Panc1 (cell line): ENCODE results near the gene GRK3. TPM values are rescaled to one million over a fixed set of nuclear protein-coding genes. Genes with fewer than 3 reads are reported as not detected.

Experiments
- ATAC-seq: fragments of 200-7000 bp; cut with Tn5 transposase; 2 replicates; pipeline ENCODE4 v1.9.1; 2020; ENCODE audit warnings: mild to moderate bottlenecking, moderate library complexity
- BruUV-seq: library from RNA; stranded (reverse); fragments of 400-500 nt; replicated peaks from 2 replicates; lab custom pipeline; 2021; lab: Mats Ljungman, UMichigan
- CTCF ChIA-PET: fragments of 300-600 bp; sonication (Branson Sonifier 250); formaldehyde crosslinking; loops from one replicate; lab custom pipeline; 2022; ENCODE audit warnings: antibody characterized with exemption; lab: Charles Lee
- POLR2A ChIA-PET: fragments of 300-600 bp; sonication (Branson Sonifier 250); formaldehyde crosslinking; loops from one replicate; lab custom pipeline; 2022; ENCODE audit warnings: antibody characterized with exemption; lab: Charles Lee
- DNase-seq: peaks from one replicate; pipeline ENCODE4 v3.0.0-alpha.2; 2010; ENCODE audit warnings: low read depth, low spot score
- H3K27ac ChIP-seq: 2 replicates; pipeline ENCODE4 v1.5.1; 2011; ENCODE audit warnings: mild to moderate bottlenecking, low read length, inconsistent platforms
- H3K27me3 ChIP-seq: fragments of 200-500 bp; sonication (Bioruptor generic); 2 replicates; pipeline ENCODE4 v1.6.0; 2014; ENCODE audit warnings: low read length, inconsistent platforms; ENCODE audit not compliant: control insufficient read depth, insufficient read depth
- H3K36me3 ChIP-seq: fragments of 200-500 bp; sonication (Bioruptor generic); 2 replicates; pipeline ENCODE4 v1.5.1; 2014; ENCODE audit warnings: inconsistent platforms, mild to moderate bottlenecking, low read length, moderate library complexity; ENCODE audit not compliant: control insufficient read depth, insufficient read depth
- H3K4me1 ChIP-seq: 2 replicates; pipeline ENCODE4 v1.5.1; 2011; ENCODE audit warnings: inconsistent platforms, mild to moderate bottlenecking, low read length, moderate library complexity; ENCODE audit not compliant: control insufficient read depth, insufficient read depth
- H3K4me3 ChIP-seq, 2 experiments: 2 replicates each; pipeline ENCODE4 v1.5.1; 2011 to 2012; ENCODE audit warnings: low read depth in 2 of 2, low read length in 2 of 2, mild to moderate bottlenecking in 2 of 2, inconsistent platforms in 1 of 2, moderate library complexity in 1 of 2
- H3K9me3 ChIP-seq: fragments of 200-500 bp; sonication (Bioruptor generic); 2 replicates; pipeline ENCODE4 v1.5.1; 2014; ENCODE audit warnings: low read depth, mild to moderate bottlenecking, inconsistent platforms, low read length, moderate library complexity; ENCODE audit not compliant: control insufficient read depth, insufficient read depth
- CTCF ChIP-seq: fragments of 450-650 bp; IDR thresholded peaks from 2 replicates; pipeline ENCODE4 v1.5.1; 2017; ENCODE audit warnings: mild to moderate bottlenecking
- POLR2AphosphoS5 ChIP-seq: IDR thresholded peaks from 2 replicates; pipeline ENCODE4 v1.6.1; 2012; ENCODE audit warnings: mild to moderate bottlenecking, low read depth, low read length, moderate library complexity
- REST ChIP-seq, 2 experiments: IDR thresholded peaks; 2 replicates each; pipeline ENCODE4 v1.6.1; 2011 to 2012; ENCODE audit warnings: low read depth in 2 of 2, control low read depth in 1 of 2, low read length in 1 of 2, mild to moderate bottlenecking in 1 of 2, moderate library complexity in 1 of 2; ENCODE audit not compliant: insufficient read depth in 1 of 2
- SIN3A ChIP-seq: IDR thresholded peaks from 2 replicates; pipeline ENCODE4 v1.6.1; 2012; ENCODE audit warnings: low read depth, mild to moderate bottlenecking, low read length, moderate library complexity, borderline replicate concordance; ENCODE audit not compliant: insufficient read depth
- TCF7L2 ChIP-seq: IDR thresholded peaks from 2 replicates; pipeline ENCODE4 v1.6.1; 2011; ENCODE audit warnings: mild to moderate bottlenecking, low read depth, low read length, inconsistent platforms
- in situ Hi-C: cut with HindIII; loops from 2 replicates; pipeline ENCODE4 v1.10.0; 2016; ENCODE audit warnings: low sequenced_read_pairs, low pct_unique_long_range_greater_than_20kb
- intact Hi-C: fragments of 100-400 bp; cut with micrococcal nuclease; formaldehyde crosslinking; loops from one replicate; pipeline ENCODE4 v1.10.0; 2022; ENCODE audit not compliant: unreplicated experiment
- total RNA-seq: library from RNA; stranded (reverse); gene quantifications from one replicate; pipeline ENCODE4 v1.2.1, GENCODE V29; 2021; ENCODE audit not compliant: unreplicated experiment

GRK3 gene
- total RNA-seq, 1 experiment from 2014 or later = 12.0 TPM

- Histone ChIP-seq H3K4me1 (no peaks in the 10 kb centered on the region), H3K4me3 (no peak overlapping the region), H3K27ac (no peak overlapping the region), H3K27me3 (no peaks in the 10 kb centered on the region), H3K36me3 (no peaks in the 10 kb centered on the region; the same call in 1 of the 2 replicates), H3K9me3 (no peaks in the 10 kb centered on the region)
- BruUV-seq = no TSS peak
- ATAC-seq (no peak), DNase-seq (no peak)
- intact Hi-C loops (no loop called here), in situ Hi-C loops (no loop called here)
- POLR2A ChIA-PET = no interaction called here
- TF ChIP-seq TCF7L2 (no peak), REST (IDR thresholded peaks at IDR 0.05; ENCODE audit: insufficient read depth in 1 of 2, low read depth in 2 of 2, low read length in 1 of 2) (no peak), CTCF (no peak), SIN3A (no peak), POLR2AphosphoS5 (no peak)
- CTCF ChIA-PET = no interaction called here
Observed at GRCh38 chr22:25696763-25697162, 132.3 kb downstream of the GRK3 start.

DNA sequence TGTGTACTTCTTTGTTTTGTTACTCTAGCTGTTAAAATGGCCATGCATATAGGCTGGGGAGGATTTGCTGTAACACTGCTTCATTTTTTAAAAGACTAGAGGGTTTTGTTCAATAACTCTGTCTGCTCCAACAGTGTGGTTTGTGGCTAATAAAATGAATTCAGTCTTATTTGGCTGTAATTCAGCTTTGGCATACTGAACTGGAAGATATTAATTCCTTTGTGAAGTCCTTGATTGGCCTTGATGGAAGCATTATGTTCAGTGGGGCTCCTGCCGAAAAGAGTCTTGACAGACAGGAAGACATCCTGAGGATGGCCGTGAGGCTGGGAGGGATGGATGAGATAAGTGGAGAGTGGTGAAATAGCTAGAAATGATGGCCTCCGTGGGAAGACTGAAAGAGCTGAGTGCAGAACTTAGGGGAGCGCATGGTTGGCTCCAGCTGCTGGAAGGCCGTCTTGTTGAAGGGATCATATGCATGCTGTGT is 132.7 kb downstream of the GRK3 start:
- ChIA-PET CTCF (no interaction called here), POLR2A (no interaction called here)
- in situ Hi-C loops = no loop called here
- TF ChIP-seq TCF7L2 (no peak), SIN3A (no peak), CTCF (no peak), POLR2AphosphoS5 (no peak), REST (IDR thresholded peaks at IDR 0.05; ENCODE audit: insufficient read depth in 1 of 2, low read depth in 2 of 2, low read length in 1 of 2) (no peak)
- Histone ChIP-seq H3K27me3 (no peaks in the 10 kb centered on the region), H3K9me3 (no peaks in the 10 kb centered on the region), H3K4me3 (no peak overlapping the region), H3K36me3 (no peaks in the 10 kb centered on the region; the same call in 1 of the 2 replicates), H3K4me1 (no peaks in the 10 kb centered on the region), H3K27ac (no peak overlapping the region)
- intact Hi-C loops = no loop called here
- ATAC-seq (no peak), DNase-seq (no peak)
- BruUV-seq = no TSS peak
